Measurements from ENCODE around the gene ZNF790. TPM values are rescaled to one million over a fixed set of nuclear protein-coding genes. Genes with fewer than 3 reads are reported as not detected.
A peak's percentile ranks its signal among the peaks of the same experiment; 100 is the strongest.
"Not testable (repeated sequence)": the region's sequence is repeated elsewhere in the genome, so short reads cannot be mapped to it uniquely, and the experiment has no call there.

ZNF790 gene
- total and polyA plus RNA-seq, 2 of the 8 experiments (the other 6 are each of a cell fraction or from before 2014, with no cell fraction given), result 1.7 to 7.2 TPM

- not testable (repeated sequence) for H4K8ac ChIP-seq (ENCODE audit: extremely low read depth, insufficient read depth, low read length); H4K20me1 ChIP-seq (replicated peaks in 1 of 2; ENCODE audit: control insufficient read depth in 1 of 2, insufficient read depth in 2 of 2, low read length in 2 of 2); H2AFZ ChIP-seq (ENCODE audit: low read length); H3K56ac ChIP-seq (replicated peaks; ENCODE audit: insufficient read length, low read depth, low read length); H3K23ac ChIP-seq (ENCODE audit: insufficient read length); H4K91ac ChIP-seq (replicated peaks; ENCODE audit: insufficient read length, low read length); H3K79me1 ChIP-seq (ENCODE audit: low read depth, low read length); H3K27me3 ChIP-seq (replicated peaks in 1 of 4; ENCODE audit: control insufficient read depth in 3 of 4, extremely low read depth in 1 of 4, insufficient read depth in 3 of 4, low read length in 3 of 4); H3K4ac ChIP-seq (replicated peaks; ENCODE audit: insufficient read length, low read depth, low read length); H4K5ac ChIP-seq (ENCODE audit: insufficient read length, low read depth, low read length); H3K14ac ChIP-seq (ENCODE audit: insufficient read length); H2BK120ac ChIP-seq (replicated peaks; ENCODE audit: low read depth, low read length); H2BK20ac ChIP-seq (ENCODE audit: low read length); H3K79me2 ChIP-seq (ENCODE audit: control insufficient read depth in 1 of 2, insufficient read depth in 2 of 2, low read length in 2 of 2); H3K18ac ChIP-seq (ENCODE audit: extremely low read depth, low read length); H2BK5ac ChIP-seq (ENCODE audit: low read depth, low read length); H2BK12ac ChIP-seq (ENCODE audit: low read depth, low read length); H2BK15ac ChIP-seq (ENCODE audit: low read length); H3K4me1 ChIP-seq (replicated peaks in 1 of 4; ENCODE audit: control insufficient read depth in 3 of 4, insufficient read depth in 4 of 4, low read length in 3 of 4); H2AK5ac ChIP-seq (ENCODE audit: low read depth, low read length); H3K23me2 ChIP-seq (ENCODE audit: low read depth, low read length); H3K27ac ChIP-seq (ENCODE audit: low read depth, low read length); H3K36me3 ChIP-seq (ENCODE audit: control insufficient read depth in 2 of 4, insufficient read depth in 4 of 4, low read length in 3 of 4)
- Histone ChIP-seq H3K4me2 (ENCODE audit: insufficient read depth in 1 of 2, low read depth in 2 of 2, low read length in 2 of 2) (peak overlapping the region; percentile 58 to 62; a peak in 3 of 4 replicates), H3K9me3 (ENCODE audit: insufficient read depth in 2 of 2, low read depth in 1 of 2, low read length in 1 of 2) (peaks cover 14 to 23% of the 10 kb centered on the region in 2 experiments; a peak in 3 of 4 replicates), H3K4me3 (ENCODE audit: extremely low read depth in 1 of 4, insufficient read depth in 2 of 4, low read depth in 3 of 4, low read length in 4 of 4) (peak overlapping the region; percentile 34 to 49 (median 38); a peak in 5 of 8 replicates), H3K9ac (replicated peaks in 1 of 4; ENCODE audit: extremely low read depth in 1 of 4, low read depth in 3 of 4, low read length in 3 of 4) (0 out of 7 replicates have a peak overlapping the region, but pooled peaks of 1 of the 4 experiments have one; percentile 17)
- ChIA-PET CTCF (ENCODE audit: partially characterized antibody) (interaction anchor here (0.6 to 1.1 kb wide), 5 partner anchors 20 to 1085 kb away, joined by 3 to 4 read pairs (median 3); no protein-coding TSS in a partner anchor), POLR2A (ENCODE audit: partially characterized antibody) (interaction anchor here (0.7 to 4.0 kb wide), 5 partner anchors 19 to 450 kb away, joined by 3 to 38 read pairs (median 5); partner anchors contain the start of genes ZNF260, ZNF529 and ZNF850)
- TF ChIP-seq, protein P1, sequence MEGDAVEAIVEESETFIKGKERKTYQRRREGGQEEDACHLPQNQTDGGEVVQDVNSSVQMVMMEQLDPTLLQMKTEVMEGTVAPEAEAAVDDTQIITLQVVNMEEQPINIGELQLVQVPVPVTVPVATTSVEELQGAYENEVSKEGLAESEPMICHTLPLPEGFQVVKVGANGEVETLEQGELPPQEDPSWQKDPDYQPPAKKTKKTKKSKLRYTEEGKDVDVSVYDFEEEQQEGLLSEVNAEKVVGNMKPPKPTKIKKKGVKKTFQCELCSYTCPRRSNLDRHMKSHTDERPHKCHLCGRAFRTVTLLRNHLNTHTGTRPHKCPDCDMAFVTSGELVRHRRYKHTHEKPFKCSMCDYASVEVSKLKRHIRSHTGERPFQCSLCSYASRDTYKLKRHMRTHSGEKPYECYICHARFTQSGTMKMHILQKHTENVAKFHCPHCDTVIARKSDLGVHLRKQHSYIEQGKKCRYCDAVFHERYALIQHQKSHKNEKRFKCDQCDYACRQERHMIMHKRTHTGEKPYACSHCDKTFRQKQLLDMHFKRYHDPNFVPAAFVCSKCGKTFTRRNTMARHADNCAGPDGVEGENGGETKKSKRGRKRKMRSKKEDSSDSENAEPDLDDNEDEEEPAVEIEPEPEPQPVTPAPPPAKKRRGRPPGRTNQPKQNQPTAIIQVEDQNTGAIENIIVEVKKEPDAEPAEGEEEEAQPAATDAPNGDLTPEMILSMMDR (IDR thresholded peaks at IDR 0.05; ENCODE audit: control extremely low read depth in 1 of 3, insufficient read depth in 1 of 3, low read depth in 1 of 3, low read length in 3 of 3), result peak in 2 of 3 experiments; percentile 26 to 42; a peak in 2 of 4 replicates
- peak in 1 of 2 experiments; percentile 7; a peak in 1 of 4 replicates for TF ChIP-seq RAD21 (IDR thresholded peaks at IDR 0.05 in 1 of 2, conservative IDR thresholded peaks at IDR 0.05 in 1 of 2; ENCODE audit: low read depth in 2 of 2, low read length in 2 of 2)
- WGBS, 2 experiments (ENCODE audit: extremely low coverage in 1 of 2, insufficient coverage in 1 of 2, insufficient read length in 1 of 2, insufficient replicate concordance in 2 of 2, low coverage in 1 of 2, low lambda C conversion rate in 2 of 2, missing lambda C conversion rate in 1 of 2), result 29% methylated on average over 31 of the region's 34 CpGs; no CpG with 5 or more reads in 1 of the 2 experiments
- peak in 1 of 2 experiments; percentile 53 for DNase-seq (ENCODE audit: low read depth in 1 of 2, low spot score in 2 of 2)
- peak; percentile 95 for FAIRE-seq
These were observed 46.6 kb downstream of the ZNF790 start for GRCh38 chr19:36791420-36792141.

All from H1 (cell line).